Neural cell (in vitro differentiated cells): ENCODE measurements around the gene TMEM220. TPM values are rescaled to one million over a fixed set of nuclear protein-coding genes. Genes with fewer than 3 reads are reported as not detected.

Experiments
- H2AFZ ChIP-seq: fragments of 200-600, 300-800 bp; sonication (generic), shearing (Covaris generic); 2 replicates; pipeline ENCODE4 v1.6.0; 2014; ENCODE audit warnings: low read depth, mild to moderate bottlenecking, antibody characterized with exemption, low read length, moderate library complexity
- H3F3A ChIP-seq: fragments of 200-600 bp; shearing (Covaris generic); 2 replicates; pipeline ENCODE4 v1.6.1; 2016; ENCODE audit warnings: mild to moderate bottlenecking, moderate library complexity, mixed read lengths, antibody characterized with exemption, low read length; ENCODE audit not compliant: insufficient read depth, poor library complexity, severe bottlenecking
- H3K27ac ChIP-seq: fragments of 200-600, 300-800 bp; sonication (generic), shearing (Covaris generic); 2 replicates; pipeline ENCODE4 v1.5.1; 2014; ENCODE audit warnings: mild to moderate bottlenecking, low read length, moderate library complexity
- H3K27me3 ChIP-seq: fragments of 300-800, 200-600 bp; sonication (generic), shearing (Covaris generic); 2 replicates; pipeline ENCODE4 v1.6.0; 2014; ENCODE audit warnings: mild to moderate bottlenecking, low read depth, low read length, moderate library complexity; ENCODE audit not compliant: insufficient read depth
- H3K36me3 ChIP-seq: fragments of 300-800, 200-600 bp; sonication (generic), shearing (Covaris generic); 2 replicates; pipeline ENCODE4 v1.5.1; 2014; ENCODE audit warnings: mild to moderate bottlenecking, antibody characterized with exemption, low read length, moderate library complexity; ENCODE audit not compliant: insufficient read depth
- H3K4me2 ChIP-seq: fragments of 300-800, 200-600 bp; sonication (generic), shearing (Covaris generic); 2 replicates; pipeline ENCODE4 v1.6.0; 2014; ENCODE audit warnings: mild to moderate bottlenecking, low read length
- H3K4me3 ChIP-seq: fragments of 300-800, 200-600 bp; sonication (generic), shearing (Covaris generic); 2 replicates; pipeline ENCODE4 v1.5.1; 2014; ENCODE audit warnings: mild to moderate bottlenecking, low read length, moderate library complexity
- H3K79me2 ChIP-seq: fragments of 200-600 bp; shearing (Covaris generic); replicated peaks from 2 replicates; pipeline ENCODE4 v1.6.0; 2014; ENCODE audit warnings: mild to moderate bottlenecking, low read length, moderate library complexity; ENCODE audit not compliant: insufficient read depth
- H3K9ac ChIP-seq: fragments of 300-800, 200-600 bp; sonication (generic), shearing (Covaris generic); 2 replicates; pipeline ENCODE4 v1.6.1; 2016; ENCODE audit warnings: mild to moderate bottlenecking, low read length, mixed read lengths
- H3K9me2 ChIP-seq: fragments of 200-600 bp; shearing (Covaris generic); 2 replicates; pipeline ENCODE4 v1.6.1; 2016; ENCODE audit warnings: mild to moderate bottlenecking, low read length, mixed read lengths; ENCODE audit not compliant: insufficient read depth
- H3K9me3 ChIP-seq: fragments of 200-600, 300-800 bp; sonication (generic), shearing (Covaris generic); 2 replicates; pipeline ENCODE4 v1.6.1; 2016; ENCODE audit warnings: mild to moderate bottlenecking, mixed run types, low read length, moderate library complexity, mixed read lengths
- H4K20me1 ChIP-seq: fragments of 200-600 bp; shearing (Covaris generic); 2 replicates; pipeline ENCODE4 v1.6.1; 2016; ENCODE audit warnings: mild to moderate bottlenecking, mixed run types; ENCODE audit not compliant: insufficient read depth
- CTCF ChIP-seq: fragments of 450-650 bp; IDR thresholded peaks from 2 replicates; pipeline ENCODE4 v1.5.1; 2014; ENCODE audit warnings: antibody characterized with exemption, mild to moderate bottlenecking, moderate library complexity; ENCODE audit not compliant: poor library complexity, severe bottlenecking
- EP300 ChIP-seq: fragments of 450-650 bp; conservative IDR thresholded peaks from 2 replicates; pipeline ENCODE4 v1.6.1; 2014; ENCODE audit warnings: antibody characterized with exemption, mild to moderate bottlenecking, moderate library complexity; ENCODE audit not compliant: poor library complexity, severe bottlenecking
- EZH2 ChIP-seq: fragments of 200-600, 300-800 bp; shearing (Covaris generic), sonication (generic); IDR thresholded peaks from 2 replicates; pipeline ENCODE4 v1.6.1; 2014; ENCODE audit warnings: antibody characterized with exemption, low read length, borderline replicate concordance, mild to moderate bottlenecking; ENCODE audit not compliant: insufficient read depth, poor library complexity, severe bottlenecking
- MXI1 ChIP-seq: fragments of 450-650 bp; conservative IDR thresholded peaks from 2 replicates; pipeline ENCODE4 v1.6.1; 2014; ENCODE audit warnings: antibody characterized with exemption, mild to moderate bottlenecking; ENCODE audit not compliant: poor library complexity, severe bottlenecking
- POLR2AphosphoS5 ChIP-seq: IDR thresholded peaks from 2 replicates; pipeline ENCODE4 v1.6.1; 2012
- RAD21 ChIP-seq: fragments of 450-650 bp; conservative IDR thresholded peaks from 2 replicates; pipeline ENCODE4 v1.6.1; 2014; ENCODE audit warnings: antibody characterized with exemption, mild to moderate bottlenecking, moderate library complexity
- REST ChIP-seq: IDR thresholded peaks from 2 replicates; pipeline ENCODE4 v1.6.1; 2012; ENCODE audit warnings: borderline replicate concordance
- SMC3 ChIP-seq: fragments of 450-650 bp; conservative IDR thresholded peaks from 2 replicates; pipeline ENCODE4 v1.6.1; 2014; ENCODE audit warnings: antibody characterized with exemption, mild to moderate bottlenecking, moderate library complexity; ENCODE audit not compliant: poor library complexity
- TAF1 ChIP-seq: IDR thresholded peaks from 2 replicates; pipeline ENCODE4 v1.6.1; 2012; ENCODE audit warnings: low read depth
- polyA plus RNA-seq: library from polyadenylated mRNA; depleted of rRNA; stranded (reverse); fragments of >200 nt; gene quantifications from 2 replicates; pipeline ENCODE4 v1.2.3, GENCODE V29; 2014

Gene TMEM220
- polyA plus RNA-seq, 1 donor from 2014 or later = not detected

GRCh38 chr17:10757647-10758046, 27.8 kb upstream of the TMEM220 start:
- no peaks in the 10 kb centered on the region for H3K27me3 ChIP-seq
- H3K27ac ChIP-seq = no peak overlapping the region
- H3K9me3 ChIP-seq = no peaks in the 10 kb centered on the region
- no peak overlapping the region for H3K4me2 ChIP-seq
- H3K9ac ChIP-seq = no peak overlapping the region
- H3K4me3 ChIP-seq = no peak overlapping the region
- TF ChIP-seq MXI1 (no peak), CTCF (no peak), REST (no peak), POLR2AphosphoS5 (no peak), TAF1 (no peak), RAD21 (no peak), EP300 (no peak), EZH2 (no peak), SMC3 (no peak)
- H3K9me2 ChIP-seq = no peaks in the 10 kb centered on the region
- no peaks in the 10 kb centered on the region for H3K79me2 ChIP-seq
- H3F3A ChIP-seq = peaks cover 4% of the 10 kb centered on the region
- no peaks in the 10 kb centered on the region for H3K36me3 ChIP-seq
- no peaks in the 10 kb centered on the region for H4K20me1 ChIP-seq
- no peak overlapping the region for H2AFZ ChIP-seq

GRCh38 chr17:10757067-10757466, 27.2 kb upstream of the TMEM220 start:
- Histone ChIP-seq H3K27ac (no peak overlapping the region), H3F3A (peaks cover 4% of the 10 kb centered on the region), H3K27me3 (no peaks in the 10 kb centered on the region), H3K9me2 (no peaks in the 10 kb centered on the region), H4K20me1 (no peaks in the 10 kb centered on the region), H3K36me3 (no peaks in the 10 kb centered on the region), H3K79me2 (no peaks in the 10 kb centered on the region), H3K9me3 (no peaks in the 10 kb centered on the region), H3K4me3 (no peak overlapping the region), H2AFZ (no peak overlapping the region), H3K4me2 (no peak overlapping the region), H3K9ac (no peak overlapping the region)
- TF ChIP-seq REST (no peak), CTCF (no peak), MXI1 (no peak), EZH2 (no peak), TAF1 (no peak), SMC3 (no peak), EP300 (no peak), POLR2AphosphoS5 (no peak), RAD21 (no peak)
